ENCODE measurements around the gene SLC35F3. TPM values are rescaled to one million over a fixed set of nuclear protein-coding genes. Genes with fewer than 3 reads are reported as not detected.

Gene SLC35F3
- total and polyA plus RNA-seq, 9 of the 15 experiments (the other 6 are each of a cell fraction or from before 2014, with no cell fraction given): 0.04 to 0.07 (median 0.04) TPM; not detected in 6

- TF ChIP-seq TRIM28 (IDR thresholded peaks at IDR 0.05): 0 out of 2 replicates have a peak, but pooled peaks have one; percentile 18
- 0 out of 2 replicates have a peak, but pooled peaks have one; percentile 15 for TF ChIP-seq VEZF1 (CRISPR knock-in tag; IDR thresholded peaks at IDR 0.05)
- peak; percentile 39; the same call in 1 of the 2 replicates for TF ChIP-seq DIDO1 (tag; IDR thresholded peaks at IDR 0.05; ENCODE audit: low read depth)
- no peak for TF ChIP-seq LCOR (CRISPR knock-in tag; IDR thresholded peaks at IDR 0.05)
- peak; percentile 22 for TF ChIP-seq BRD9 (IDR thresholded peaks at IDR 0.05; ENCODE audit: low read depth, partially characterized antibody)
- TF ChIP-seq ZNF232 (CRISPR knock-in tag; IDR thresholded peaks at IDR 0.05): no peak
- TF ChIP-seq SMARCE1 (IDR thresholded peaks at IDR 0.05): 0 out of 2 replicates have a peak, but pooled peaks have one; percentile 14
- no peak for TF ChIP-seq THAP7 (CRISPR knock-in tag; IDR thresholded peaks at IDR 0.05)
- peak; percentile 80; the same call in 1 of the 2 replicates for TF ChIP-seq KLF6 (CRISPR knock-in tag; IDR thresholded peaks at IDR 0.05; ENCODE audit: borderline replicate concordance)
- TF ChIP-seq ZNF75A (CRISPR knock-in tag; IDR thresholded peaks at IDR 0.05): no peak
- TF ChIP-seq REST (IDR thresholded peaks at IDR 0.05; ENCODE audit: borderline replicate concordance): 0 out of 2 replicates have a peak, but pooled peaks have one; percentile 3
- TF ChIP-seq REST (CRISPR knock-in tag; IDR thresholded peaks at IDR 0.05; ENCODE audit: low read depth): no peak
- no peak for TF ChIP-seq CTCFL (IDR thresholded peaks at IDR 0.05; ENCODE audit: borderline replicate concordance, insufficient read depth, low read depth, low read length, poor library complexity, severe bottlenecking)
- TF ChIP-seq ZNF274 (IDR thresholded peaks at IDR 0.05; ENCODE audit: borderline replicate concordance, low read depth, low read length): no peak
- TF ChIP-seq ZNF134 (CRISPR knock-in tag; conservative IDR thresholded peaks at IDR 0.05): peak; percentile 50; the same call in 1 of the 2 replicates
These were observed 456.7 kb downstream of the SLC35F3 start (continued) for GRCh38 chr1:234361102-234361603.

Data from K562 (cell line).